Liver (tissue), 4 donors: ENCODE data around the gene MNS1. TPM values are rescaled to one million over a fixed set of nuclear protein-coding genes. Genes with fewer than 3 reads are reported as not detected.

Source experiments
- polyA plus RNA-seq, 2 donors: library from polyadenylated mRNA; stranded (reverse) in 1 of 2; unstranded in 1 of 2; fragments of 200-250 nt in 1 of 2; fragments of >200 nt in 1 of 2; fragmentation: Nextera tagmentation in 1 of 2; extraction: Ambion mirVana in 1 of 2; gene quantifications; one replicate each; pipeline versions ENCODE4 v1.2.1 to v1.2.3, GENCODE V29; 2013 to 2015
- total RNA-seq, 2 donors: library from RNA; depleted of rRNA; stranded (reverse); fragments of >200 nt; gene quantifications; one replicate each; pipeline ENCODE4 v1.2.3, GENCODE V29; 2014
- donor health status: healthy.
- donor health status: healthy.
- donor health status: healthy.

The MNS1 gene
- total and polyA plus RNA-seq, 4 donors: 0.08 to 1.3 (median 0.41) TPM

Other genes with a start within 250 kb of the MNS1 start
- 1 to 10 TPM; 2.4 to 4.2 TPM for gene RFX7, start 221.3 kb downstream of the MNS1 start, total RNA-seq
- gene RFX7, start 221.3 kb downstream of the MNS1 start, polyA plus RNA-seq: 1 to 10 TPM; 1.3 TPM
- gene TEX9, start 99.7 kb downstream of the MNS1 start, total RNA-seq: 1 to 10 TPM; 1.3 to 1.4 TPM
- under 1 TPM; 0.48 to 0.50 TPM for gene TEX9, start 99.7 kb downstream of the MNS1 start, polyA plus RNA-seq